HG02759 (cell line): ENCODE measurements around the gene VMP1.
A peak's percentile ranks its signal among the peaks of the same experiment; 100 is the strongest.
"Not testable (repeated sequence)": the region's sequence is repeated elsewhere in the genome, so short reads cannot be mapped to it uniquely, and the experiment has no call there.

Source experiments
- ATAC-seq: cut with Tn5 transposase; IDR thresholded peaks from one replicate; pipeline ENCODE4 v1.9.1; 2021; ENCODE audit warnings: mild to moderate bottlenecking, moderate library complexity; ENCODE audit not compliant: unreplicated experiment

VMP1 gene

DNA sequence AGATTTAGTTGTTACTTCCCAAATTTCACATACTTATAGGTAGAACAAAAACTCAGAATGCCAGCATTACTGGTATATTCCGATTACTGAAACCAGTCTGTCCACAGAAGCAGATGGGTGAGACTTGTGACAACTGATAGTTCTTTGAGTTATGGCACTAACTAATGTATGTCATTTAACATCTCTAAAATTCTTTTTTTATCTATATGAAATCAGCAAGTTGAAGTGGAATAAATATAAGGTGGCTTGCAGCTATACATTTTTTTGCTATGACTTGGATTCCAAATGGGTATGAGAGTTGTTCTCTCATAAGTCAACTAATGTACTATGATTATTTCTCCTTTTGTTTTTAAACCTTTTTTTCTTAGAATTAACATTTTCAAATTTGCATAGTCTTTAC, 69.1 kb downstream of the VMP1 start:
- no peak for ATAC-seq

DNA sequence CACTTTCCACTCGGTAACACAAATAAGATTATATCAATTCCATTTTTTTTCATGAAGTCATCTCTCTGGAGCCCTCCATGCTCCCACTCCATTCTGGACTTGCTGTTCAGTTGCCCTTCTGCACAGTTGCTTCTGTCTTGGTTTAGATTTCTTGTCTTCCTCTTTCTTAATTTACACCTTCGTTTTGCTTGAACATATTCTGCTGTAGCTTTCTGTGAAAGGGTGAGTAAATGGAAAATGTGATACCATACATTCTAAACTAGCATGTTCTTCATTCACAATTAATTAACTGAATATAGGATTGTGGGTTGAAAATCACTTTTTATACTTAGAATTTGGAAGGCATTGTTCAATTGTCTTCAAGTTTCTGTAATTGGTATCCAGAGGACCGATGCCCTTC, 69.6 kb downstream of the VMP1 start:
- ATAC-seq: no peak

- no peak for ATAC-seq
Observed at GRCh38 chr17:59778996-59779395, 71.5 kb downstream of the VMP1 start.

DNA sequence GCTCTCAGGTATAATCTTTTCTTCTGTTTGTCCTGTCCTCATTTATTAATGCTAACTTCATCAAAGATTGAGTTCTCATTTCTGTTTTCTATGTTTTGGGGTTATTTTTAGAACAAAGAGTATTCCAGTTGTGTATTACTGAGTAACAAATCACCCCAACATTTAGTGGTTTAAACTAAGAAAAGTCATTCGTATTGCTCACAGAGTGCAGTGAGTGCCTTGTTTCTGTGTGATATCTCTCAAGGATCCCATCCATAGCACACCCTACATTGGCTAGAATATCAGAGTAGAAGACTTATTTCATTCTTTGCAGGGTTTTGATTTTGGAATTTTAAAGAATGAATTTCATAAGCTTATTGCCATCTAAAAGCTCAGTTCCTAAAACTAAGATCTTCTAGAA, 72.1 kb downstream of the VMP1 start:
- no peak for ATAC-seq

GRCh38 chr17:59780548-59780947, 73.1 kb downstream of the VMP1 start:
- not testable (repeated sequence) for ATAC-seq

DNA sequence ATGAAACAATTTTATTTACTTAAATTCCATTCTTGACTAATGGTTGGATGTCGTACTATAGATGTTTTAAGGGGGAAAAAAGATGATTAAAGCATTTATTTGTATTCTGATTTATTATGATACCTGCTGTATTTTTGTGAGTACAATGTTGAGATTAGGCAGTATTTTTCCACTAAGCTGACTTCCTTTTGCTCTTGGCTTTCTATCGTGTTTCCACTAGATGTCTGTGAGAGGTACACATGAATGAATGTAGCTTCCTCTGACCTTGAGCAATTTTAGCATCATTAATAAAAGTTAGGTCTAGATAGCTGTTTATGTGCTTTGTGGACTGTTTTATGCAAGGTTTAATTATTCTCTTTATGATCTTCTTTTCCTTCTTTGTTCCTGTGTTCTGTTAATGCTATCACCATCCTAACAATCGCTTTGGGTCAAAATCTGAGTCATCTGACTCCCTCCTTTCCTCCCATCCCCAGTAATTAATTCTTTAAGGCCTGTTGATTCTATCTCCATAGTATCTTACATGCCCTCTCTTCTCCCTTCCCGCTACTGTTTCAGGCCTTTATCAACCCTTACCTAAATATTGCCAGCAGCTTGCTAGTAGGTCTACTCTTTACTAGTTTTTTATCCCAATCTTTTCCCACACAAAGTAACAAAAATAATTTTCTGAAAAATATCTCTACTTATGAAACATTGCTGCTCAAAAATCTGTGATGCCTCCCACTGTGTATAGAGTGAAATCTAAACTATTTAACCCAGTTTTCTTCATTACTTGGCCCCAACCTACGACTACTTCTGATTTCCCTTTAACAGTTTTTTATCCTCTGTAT, 76.0 kb downstream of the VMP1 start:
- ATAC-seq: no peak

DNA sequence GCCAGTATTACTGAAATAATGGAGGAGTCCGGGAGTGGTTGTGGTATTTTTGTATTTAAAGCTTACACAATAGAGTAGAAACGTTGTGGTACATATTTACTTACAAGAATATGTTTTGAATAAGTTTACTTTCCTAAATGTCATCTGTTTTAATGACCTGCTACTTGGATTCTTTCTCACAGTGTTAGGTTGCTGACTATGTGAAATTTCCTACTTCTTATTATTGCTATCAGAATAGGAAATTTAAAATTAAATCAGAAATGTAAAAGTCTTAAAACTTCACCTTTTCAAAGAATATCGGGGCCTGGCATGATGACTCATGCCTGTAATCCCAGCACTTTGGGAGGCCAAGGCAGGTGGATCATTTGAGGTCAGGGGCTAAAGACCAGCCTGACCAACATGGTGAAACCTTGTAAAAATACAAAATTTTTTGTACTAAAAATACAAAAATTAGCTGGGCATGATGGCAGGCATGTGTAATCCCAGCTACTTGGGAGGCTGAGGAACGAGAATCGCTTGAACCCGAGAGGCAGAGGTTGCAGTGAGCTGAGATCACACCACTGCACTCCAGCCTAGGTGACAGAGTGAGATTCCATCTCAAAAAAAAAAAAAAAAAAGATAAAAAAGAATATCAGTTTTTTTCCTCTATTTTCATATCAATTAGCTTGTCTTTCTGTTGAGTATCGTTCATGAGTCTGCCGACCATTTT, 77.8 kb downstream of the VMP1 start:
- no peak for ATAC-seq

DNA sequence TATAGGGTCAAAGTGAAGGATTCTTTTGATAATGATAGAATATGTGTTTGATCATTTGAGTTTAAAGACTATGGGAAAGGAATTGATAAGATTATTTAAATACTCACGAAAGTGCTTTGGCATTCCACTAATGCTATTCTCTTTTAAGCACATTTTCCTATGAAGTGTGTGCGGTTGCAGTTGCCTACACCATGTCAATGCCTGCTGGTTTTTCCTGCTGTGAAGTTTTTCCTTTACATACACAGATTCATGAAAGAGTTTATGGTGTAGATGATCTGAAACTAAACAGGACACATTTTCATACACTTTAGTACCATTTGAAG, 78.7 kb downstream of the VMP1 start:
- ATAC-seq: no peak

DNA sequence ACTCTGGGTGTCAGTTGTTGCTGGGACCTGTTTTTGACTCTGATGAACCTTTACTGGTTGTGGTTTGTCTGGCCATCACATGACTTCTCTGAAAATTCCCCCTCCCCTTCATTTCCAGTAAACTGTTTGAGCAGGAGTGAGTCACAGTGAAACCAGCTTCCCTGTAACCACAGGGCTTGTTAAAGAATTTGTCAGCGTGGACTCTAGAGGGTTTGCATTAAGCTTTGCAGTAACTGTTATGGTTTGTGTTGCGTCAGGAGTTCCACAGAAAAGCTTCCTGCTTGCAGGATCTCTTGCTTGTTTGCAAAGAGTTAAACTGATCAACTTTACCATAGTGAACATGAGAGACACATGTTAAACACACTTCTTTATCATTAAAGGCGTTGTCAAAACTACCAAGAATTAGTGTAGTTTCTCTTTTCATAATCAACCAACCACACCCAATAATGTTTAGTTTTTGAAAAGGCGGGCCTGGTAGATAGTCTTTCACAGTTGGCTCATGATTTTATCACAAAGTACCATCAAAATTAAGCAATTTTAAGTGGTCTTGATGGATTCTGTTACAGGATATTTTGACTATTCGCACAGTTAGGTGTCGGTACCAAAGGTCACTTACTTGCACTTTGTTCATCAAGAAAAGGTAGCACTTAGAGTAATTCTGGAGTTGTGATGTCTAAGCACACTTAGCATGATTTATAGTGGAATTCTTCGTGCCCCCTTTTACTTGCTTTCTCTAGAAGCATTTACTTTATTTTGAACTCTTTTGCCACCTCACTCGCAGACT, 79.3 kb downstream of the VMP1 start:
- peak; percentile 95 for ATAC-seq

- ATAC-seq: not testable (repeated sequence)
Observed at GRCh38 chr17:59789849-59790248, 82.4 kb downstream of the VMP1 start.

- not testable (repeated sequence) for ATAC-seq
Observed at GRCh38 chr17:59790418-59790817, 83.0 kb downstream of the VMP1 start.

- no peak for ATAC-seq
Observed at GRCh38 chr17:59790910-59791309, 83.5 kb downstream of the VMP1 start.

GRCh38 chr17:59791603-59792457, 84.4 kb downstream of the VMP1 start:
- ATAC-seq: no peak

DNA sequence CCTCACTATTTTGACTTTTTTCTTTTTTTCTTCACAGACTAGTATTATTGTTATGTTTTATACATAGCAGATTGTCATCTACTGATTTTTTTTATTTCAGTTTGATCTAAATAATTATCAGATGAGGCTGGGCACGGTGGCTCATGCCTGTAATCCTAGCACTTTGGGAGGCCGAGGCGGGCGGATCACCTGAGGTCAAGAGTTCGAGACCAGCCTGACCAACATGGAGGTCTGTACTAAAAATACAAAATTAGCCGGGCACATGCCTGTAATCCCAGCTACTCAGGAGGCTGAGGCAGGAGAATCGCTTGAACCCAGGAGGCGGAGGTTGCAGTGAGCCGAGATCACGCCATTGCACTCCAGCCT, 85.0 kb downstream of the VMP1 start:
- not testable (repeated sequence) for ATAC-seq

GRCh38 chr17:59793205-59793604, 85.8 kb downstream of the VMP1 start:
- ATAC-seq: no peak

DNA sequence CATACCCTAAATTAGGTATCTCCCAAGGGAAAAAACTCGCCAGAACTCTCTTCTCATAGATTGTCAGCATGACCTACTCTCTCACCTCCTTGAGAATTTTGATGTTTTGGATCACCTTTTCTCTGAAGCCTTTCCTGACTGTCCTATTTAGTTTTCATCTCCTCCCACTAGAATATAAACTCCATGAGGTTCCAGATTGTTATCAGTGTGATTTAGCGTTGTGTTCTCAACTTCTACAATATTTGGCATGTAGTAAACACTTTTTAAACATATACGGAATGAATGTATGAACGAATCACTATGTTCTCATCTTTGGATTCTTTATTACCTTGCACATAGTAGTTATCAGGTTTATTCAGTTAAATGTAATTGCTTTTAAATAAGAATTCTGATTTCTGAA, 88.7 kb downstream of the VMP1 start:
- ATAC-seq: no peak

DNA sequence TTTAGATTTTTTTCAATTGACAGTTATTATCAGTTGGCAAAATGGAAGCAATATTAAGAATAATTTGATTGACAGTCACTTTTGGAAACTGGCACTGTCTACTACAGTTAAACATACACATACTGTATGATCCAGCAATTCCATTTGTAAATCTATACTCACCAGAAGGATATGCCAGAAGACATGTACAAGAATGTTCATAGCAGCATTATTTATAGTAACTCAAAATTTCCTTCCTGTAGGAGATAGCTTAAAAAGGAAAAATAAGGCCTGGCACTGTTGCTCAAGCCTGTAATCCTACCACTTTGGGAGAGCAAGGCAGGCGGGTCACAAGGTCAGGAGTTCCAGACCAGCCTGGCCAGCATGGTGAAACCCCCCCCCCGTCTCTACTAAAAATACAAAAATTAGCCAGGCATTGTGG, 89.3 kb downstream of the VMP1 start:
- no peak for ATAC-seq

DNA sequence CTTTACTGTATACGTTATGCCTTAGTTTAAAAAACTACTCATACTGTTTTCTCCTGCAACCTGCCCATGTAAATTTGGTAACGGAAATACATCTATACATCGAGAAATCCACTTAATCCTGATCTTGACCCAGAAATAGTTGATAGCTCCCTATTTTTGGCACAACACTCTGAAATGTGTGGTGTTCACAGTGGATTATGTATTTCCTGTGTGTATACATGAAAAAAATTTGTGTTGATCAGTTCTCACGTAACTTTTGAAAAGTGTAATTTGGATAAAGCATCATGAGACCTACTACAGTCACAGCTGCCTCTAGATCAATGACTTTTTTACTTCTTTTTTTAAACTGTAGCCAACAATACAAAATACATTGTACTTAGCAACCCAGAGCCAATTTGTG, 90.7 kb downstream of the VMP1 start:
- no peak for ATAC-seq

- ATAC-seq: no peak
Observed at GRCh38 chr17:59800530-59800942, 93.1 kb downstream of the VMP1 start.

GRCh38 chr17:59802160-59802559, 94.7 kb downstream of the VMP1 start:
- ATAC-seq: no peak
